Neural cell (in vitro differentiated cells): ENCODE measurements around the gene APBA2. TPM values are rescaled to one million over a fixed set of nuclear protein-coding genes. Genes with fewer than 3 reads are reported as not detected.

Source experiments
- H2AFZ ChIP-seq: fragments of 200-600, 300-800 bp; sonication (generic), shearing (Covaris generic); 2 replicates; pipeline ENCODE4 v1.6.0; 2014; ENCODE audit warnings: low read depth, mild to moderate bottlenecking, antibody characterized with exemption, low read length, moderate library complexity
- H3F3A ChIP-seq: fragments of 200-600 bp; shearing (Covaris generic); 2 replicates; pipeline ENCODE4 v1.6.1; 2016; ENCODE audit warnings: mild to moderate bottlenecking, moderate library complexity, mixed read lengths, antibody characterized with exemption, low read length; ENCODE audit not compliant: insufficient read depth, poor library complexity, severe bottlenecking
- H3K27ac ChIP-seq: fragments of 200-600, 300-800 bp; sonication (generic), shearing (Covaris generic); 2 replicates; pipeline ENCODE4 v1.5.1; 2014; ENCODE audit warnings: mild to moderate bottlenecking, low read length, moderate library complexity
- H3K27me3 ChIP-seq: fragments of 300-800, 200-600 bp; sonication (generic), shearing (Covaris generic); 2 replicates; pipeline ENCODE4 v1.6.0; 2014; ENCODE audit warnings: mild to moderate bottlenecking, low read depth, low read length, moderate library complexity; ENCODE audit not compliant: insufficient read depth
- H3K36me3 ChIP-seq: fragments of 300-800, 200-600 bp; sonication (generic), shearing (Covaris generic); 2 replicates; pipeline ENCODE4 v1.5.1; 2014; ENCODE audit warnings: mild to moderate bottlenecking, antibody characterized with exemption, low read length, moderate library complexity; ENCODE audit not compliant: insufficient read depth
- H3K4me2 ChIP-seq: fragments of 300-800, 200-600 bp; sonication (generic), shearing (Covaris generic); 2 replicates; pipeline ENCODE4 v1.6.0; 2014; ENCODE audit warnings: mild to moderate bottlenecking, low read length
- H3K4me3 ChIP-seq: fragments of 300-800, 200-600 bp; sonication (generic), shearing (Covaris generic); 2 replicates; pipeline ENCODE4 v1.5.1; 2014; ENCODE audit warnings: mild to moderate bottlenecking, low read length, moderate library complexity
- H3K79me2 ChIP-seq: fragments of 200-600 bp; shearing (Covaris generic); replicated peaks from 2 replicates; pipeline ENCODE4 v1.6.0; 2014; ENCODE audit warnings: mild to moderate bottlenecking, low read length, moderate library complexity; ENCODE audit not compliant: insufficient read depth
- H3K9ac ChIP-seq: fragments of 300-800, 200-600 bp; sonication (generic), shearing (Covaris generic); 2 replicates; pipeline ENCODE4 v1.6.1; 2016; ENCODE audit warnings: mild to moderate bottlenecking, low read length, mixed read lengths
- H3K9me2 ChIP-seq: fragments of 200-600 bp; shearing (Covaris generic); 2 replicates; pipeline ENCODE4 v1.6.1; 2016; ENCODE audit warnings: mild to moderate bottlenecking, low read length, mixed read lengths; ENCODE audit not compliant: insufficient read depth
- H3K9me3 ChIP-seq: fragments of 200-600, 300-800 bp; sonication (generic), shearing (Covaris generic); 2 replicates; pipeline ENCODE4 v1.6.1; 2016; ENCODE audit warnings: mild to moderate bottlenecking, mixed run types, low read length, moderate library complexity, mixed read lengths
- H4K20me1 ChIP-seq: fragments of 200-600 bp; shearing (Covaris generic); 2 replicates; pipeline ENCODE4 v1.6.1; 2016; ENCODE audit warnings: mild to moderate bottlenecking, mixed run types; ENCODE audit not compliant: insufficient read depth
- EP300 ChIP-seq: fragments of 450-650 bp; conservative IDR thresholded peaks from 2 replicates; pipeline ENCODE4 v1.6.1; 2014; ENCODE audit warnings: antibody characterized with exemption, mild to moderate bottlenecking, moderate library complexity; ENCODE audit not compliant: poor library complexity, severe bottlenecking
- EZH2 ChIP-seq: fragments of 200-600, 300-800 bp; shearing (Covaris generic), sonication (generic); IDR thresholded peaks from 2 replicates; pipeline ENCODE4 v1.6.1; 2014; ENCODE audit warnings: antibody characterized with exemption, low read length, borderline replicate concordance, mild to moderate bottlenecking; ENCODE audit not compliant: insufficient read depth, poor library complexity, severe bottlenecking
- MXI1 ChIP-seq: fragments of 450-650 bp; conservative IDR thresholded peaks from 2 replicates; pipeline ENCODE4 v1.6.1; 2014; ENCODE audit warnings: antibody characterized with exemption, mild to moderate bottlenecking; ENCODE audit not compliant: poor library complexity, severe bottlenecking
- POLR2AphosphoS5 ChIP-seq: IDR thresholded peaks from 2 replicates; pipeline ENCODE4 v1.6.1; 2012
- RAD21 ChIP-seq: fragments of 450-650 bp; conservative IDR thresholded peaks from 2 replicates; pipeline ENCODE4 v1.6.1; 2014; ENCODE audit warnings: antibody characterized with exemption, mild to moderate bottlenecking, moderate library complexity
- REST ChIP-seq: IDR thresholded peaks from 2 replicates; pipeline ENCODE4 v1.6.1; 2012; ENCODE audit warnings: borderline replicate concordance
- SMC3 ChIP-seq: fragments of 450-650 bp; conservative IDR thresholded peaks from 2 replicates; pipeline ENCODE4 v1.6.1; 2014; ENCODE audit warnings: antibody characterized with exemption, mild to moderate bottlenecking, moderate library complexity; ENCODE audit not compliant: poor library complexity
- TAF1 ChIP-seq: IDR thresholded peaks from 2 replicates; pipeline ENCODE4 v1.6.1; 2012; ENCODE audit warnings: low read depth
- polyA plus RNA-seq: library from polyadenylated mRNA; depleted of rRNA; stranded (reverse); fragments of >200 nt; gene quantifications from 2 replicates; pipeline ENCODE4 v1.2.3, GENCODE V29; 2014
- TF ChIP-seq, protein P1 (sequence below): fragments of 450-650 bp; IDR thresholded peaks from 2 replicates; pipeline ENCODE4 v1.5.1; 2014; ENCODE audit warnings: antibody characterized with exemption, mild to moderate bottlenecking, moderate library complexity; ENCODE audit not compliant: poor library complexity, severe bottlenecking

The APBA2 gene
- polyA plus RNA-seq, 1 donor from 2014 or later = 134 TPM

- Histone ChIP-seq H2AFZ (no peak overlapping the region), H4K20me1 (no peaks in the 10 kb centered on the region), H3K79me2 (no peaks in the 10 kb centered on the region), H3F3A (no peaks in the 10 kb centered on the region), H3K4me3 (no peak overlapping the region), H3K9ac (no peak overlapping the region), H3K27me3 (no peaks in the 10 kb centered on the region), H3K27ac (peak overlapping the region; percentile 35), H3K9me3 (no peaks in the 10 kb centered on the region), H3K36me3 (no peaks in the 10 kb centered on the region), H3K4me2 (no peak overlapping the region), H3K9me2 (no peaks in the 10 kb centered on the region)
- TF ChIP-seq MXI1 (no peak), TAF1 (no peak), EP300 (peak; percentile 19), REST (peak; percentile 36), SMC3 (no peak), POLR2AphosphoS5 (peak; percentile 47)
- TF ChIP-seq, protein P1, sequence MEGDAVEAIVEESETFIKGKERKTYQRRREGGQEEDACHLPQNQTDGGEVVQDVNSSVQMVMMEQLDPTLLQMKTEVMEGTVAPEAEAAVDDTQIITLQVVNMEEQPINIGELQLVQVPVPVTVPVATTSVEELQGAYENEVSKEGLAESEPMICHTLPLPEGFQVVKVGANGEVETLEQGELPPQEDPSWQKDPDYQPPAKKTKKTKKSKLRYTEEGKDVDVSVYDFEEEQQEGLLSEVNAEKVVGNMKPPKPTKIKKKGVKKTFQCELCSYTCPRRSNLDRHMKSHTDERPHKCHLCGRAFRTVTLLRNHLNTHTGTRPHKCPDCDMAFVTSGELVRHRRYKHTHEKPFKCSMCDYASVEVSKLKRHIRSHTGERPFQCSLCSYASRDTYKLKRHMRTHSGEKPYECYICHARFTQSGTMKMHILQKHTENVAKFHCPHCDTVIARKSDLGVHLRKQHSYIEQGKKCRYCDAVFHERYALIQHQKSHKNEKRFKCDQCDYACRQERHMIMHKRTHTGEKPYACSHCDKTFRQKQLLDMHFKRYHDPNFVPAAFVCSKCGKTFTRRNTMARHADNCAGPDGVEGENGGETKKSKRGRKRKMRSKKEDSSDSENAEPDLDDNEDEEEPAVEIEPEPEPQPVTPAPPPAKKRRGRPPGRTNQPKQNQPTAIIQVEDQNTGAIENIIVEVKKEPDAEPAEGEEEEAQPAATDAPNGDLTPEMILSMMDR = no peak
Measured at GRCh38 chr15:29070471-29071231, 184.9 kb downstream of the APBA2 start.

DNA sequence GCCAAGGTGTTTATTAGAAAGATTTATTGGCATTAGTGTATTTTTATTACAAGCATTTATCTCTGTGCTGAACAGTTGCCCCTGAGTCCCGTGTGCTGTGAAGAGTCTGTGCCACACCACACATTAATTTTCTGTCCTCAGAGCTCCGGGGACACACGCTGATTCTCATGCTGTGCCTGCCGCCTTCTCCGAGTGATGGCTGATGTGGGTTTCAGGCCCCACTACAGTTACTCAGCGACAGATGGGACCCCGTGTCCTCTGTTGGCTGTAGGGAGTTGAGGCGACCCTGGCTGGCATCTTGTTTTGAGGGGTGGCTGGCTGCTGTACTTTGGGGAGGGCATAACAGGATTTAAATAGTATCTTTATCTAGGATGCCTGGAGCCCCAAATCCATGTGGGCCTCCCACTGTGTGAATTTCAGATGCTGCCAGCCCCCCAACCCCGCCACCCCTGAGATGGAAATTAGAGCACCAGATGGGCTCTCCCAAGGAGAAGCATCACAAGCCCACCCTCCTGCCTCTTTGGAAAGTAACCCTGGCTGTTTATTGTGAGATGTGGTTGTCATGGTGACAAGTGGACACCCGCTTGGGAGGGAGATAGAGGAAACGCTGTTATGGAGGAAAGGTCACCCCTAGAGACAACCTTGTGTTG, 185.6 kb downstream of the APBA2 start:
- TF ChIP-seq SMC3 (no peak), TAF1 (no peak), POLR2AphosphoS5 (no peak), EZH2 (no peak), EP300 (no peak), REST (no peak), RAD21 (no peak), MXI1 (no peak)
- TF ChIP-seq, protein P1 = no peak
- Histone ChIP-seq H2AFZ (no peak overlapping the region), H3K4me2 (no peak overlapping the region), H3K27me3 (no peaks in the 10 kb centered on the region), H3K36me3 (no peaks in the 10 kb centered on the region), H3F3A (no peaks in the 10 kb centered on the region), H3K9ac (no peak overlapping the region), H3K79me2 (no peaks in the 10 kb centered on the region), H3K9me2 (no peaks in the 10 kb centered on the region), H3K9me3 (no peaks in the 10 kb centered on the region), H3K4me3 (no peak overlapping the region), H4K20me1 (no peaks in the 10 kb centered on the region), H3K27ac (peak overlapping the region; percentile 35)
